Measurements from ENCODE around the gene WNK3.
A peak's percentile ranks its signal among the peaks of the same experiment; 100 is the strongest.
"Not testable (repeated sequence)": the region's sequence is repeated elsewhere in the genome, so short reads cannot be mapped to it uniquely, and the experiment has no call there.

The WNK3 gene

DNA sequence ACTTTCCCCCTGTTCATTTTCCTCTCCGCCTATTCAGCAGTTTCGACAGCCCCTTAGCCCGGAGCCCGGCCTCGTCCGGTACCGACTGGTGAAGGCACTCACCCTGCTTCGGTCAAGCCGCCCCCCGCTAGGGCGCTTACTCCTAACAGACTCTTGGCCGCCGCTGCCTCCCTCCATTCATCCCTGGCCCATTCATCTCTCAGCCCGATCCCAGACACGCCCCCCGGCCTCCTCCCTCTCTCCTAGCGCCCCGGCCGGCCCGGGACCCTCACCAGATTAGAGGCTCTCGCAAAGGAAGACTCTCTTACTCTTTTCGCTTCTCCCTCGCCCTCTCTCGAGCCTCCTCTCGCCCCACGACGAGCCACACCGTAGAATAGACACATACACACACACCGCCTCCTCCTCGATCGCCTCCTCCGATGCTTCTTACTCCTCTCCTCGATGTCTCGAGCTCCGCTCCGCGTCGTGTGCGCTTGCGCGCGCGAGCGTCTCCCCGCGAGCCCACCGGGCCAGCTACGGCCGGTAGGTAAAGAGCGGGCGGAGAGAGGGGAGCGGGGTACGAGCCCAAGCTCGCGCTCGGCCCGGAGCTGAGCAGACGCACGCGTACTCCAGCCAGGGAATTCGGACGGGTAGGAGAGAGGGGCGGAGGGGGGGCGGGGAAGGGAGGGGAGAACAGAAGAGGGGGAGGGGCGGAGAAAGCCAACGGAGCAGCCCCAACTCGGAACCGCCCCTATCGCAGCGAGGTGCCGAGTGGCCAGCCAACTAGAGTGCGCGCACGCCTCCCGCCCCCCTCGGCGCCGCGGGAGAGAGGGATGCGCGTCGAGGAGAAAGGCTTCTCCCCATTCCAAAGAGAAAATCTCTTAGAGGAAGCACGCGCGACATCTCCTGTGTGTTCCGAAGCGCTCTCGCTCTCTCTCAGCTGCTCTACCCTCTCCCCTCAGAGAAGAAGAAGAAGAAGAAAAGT lies at the start of gene WNK3:
TSS of gene WNK3 (minus strand) at position 633 of the 964 bp plus-strand sequence.
- Histone ChIP-seq H3K36me3 (ENCODE audit: insufficient read depth, low read depth, low read length) (no peaks in the 10 kb centered on the region), H3K27ac (ENCODE audit: low read length) (peak within 1 kb of the TSS; percentile 91), H3K4me1 (ENCODE audit: insufficient read depth, low read length) (peaks cover 4% of the 10 kb centered on the region; the same call in 1 of the 2 replicates), H3K4me3 (ENCODE audit: low read length) (peak within 1 kb of the TSS; percentile 92), H3K9me3 (ENCODE audit: insufficient read depth, low read depth, low read length) (peaks cover 2% of the 10 kb centered on the region; the same call in 1 of the 2 replicates), H3K27me3 (ENCODE audit: insufficient read depth, low read length) (no peaks in the 10 kb centered on the region), H3K9ac (ENCODE audit: low read depth, low read length) (peak within 1 kb of the TSS; percentile 96)

DNA sequence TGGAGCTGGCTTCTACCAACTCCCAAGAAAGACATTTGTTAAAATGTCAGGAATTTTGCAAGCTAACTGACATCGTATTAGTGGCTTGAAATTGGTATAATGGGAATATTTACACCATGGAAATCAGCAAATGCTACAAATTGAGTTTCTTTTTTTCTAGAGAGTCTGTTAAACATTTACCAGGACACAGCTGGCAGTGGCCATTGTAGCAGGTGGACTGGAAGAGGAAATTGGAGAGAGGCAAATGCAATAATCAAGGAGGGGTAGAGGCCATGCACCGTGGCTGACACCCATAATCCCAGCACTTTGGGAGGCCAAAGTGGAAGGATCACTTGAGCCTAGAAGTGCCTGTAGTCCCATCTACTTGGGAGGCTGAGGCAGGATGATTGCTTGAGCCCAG lies 49.4 kb upstream of the WNK3 start:
- H3K9me3 ChIP-seq (ENCODE audit: insufficient read depth, low read depth, low read length): no peaks in the 10 kb centered on the region
- no peaks in the 10 kb centered on the region for H3K36me3 ChIP-seq (ENCODE audit: insufficient read depth, low read depth, low read length)
- no peak overlapping the region for H3K4me3 ChIP-seq (ENCODE audit: low read length)
- H3K4me1 ChIP-seq (ENCODE audit: insufficient read depth, low read length): no peaks in the 10 kb centered on the region
- no peak overlapping the region for H3K9ac ChIP-seq (ENCODE audit: low read depth, low read length)
- no peaks in the 10 kb centered on the region for H3K27me3 ChIP-seq (ENCODE audit: insufficient read depth, low read length)
- H3K27ac ChIP-seq (ENCODE audit: low read length): no peak overlapping the region

GRCh38 chrX:54397113-54397512 lies 39.3 kb upstream of the WNK3 start:
- no peaks in the 10 kb centered on the region for H3K36me3 ChIP-seq (ENCODE audit: insufficient read depth, low read depth, low read length)
- no peaks in the 10 kb centered on the region for H3K9me3 ChIP-seq (ENCODE audit: insufficient read depth, low read depth, low read length)
- H3K27me3 ChIP-seq (ENCODE audit: insufficient read depth, low read length): no peaks in the 10 kb centered on the region
- no peak overlapping the region for H3K4me3 ChIP-seq (ENCODE audit: low read length)
- H3K9ac ChIP-seq (ENCODE audit: low read depth, low read length): no peak overlapping the region
- H3K4me1 ChIP-seq (ENCODE audit: insufficient read depth, low read length): no peaks in the 10 kb centered on the region; the same call in 1 of the 2 replicates
- H3K27ac ChIP-seq (ENCODE audit: low read length): no peak overlapping the region

GRCh38 chrX:54386314-54386713 lies 28.5 kb upstream of the WNK3 start:
- H3K27me3 ChIP-seq (ENCODE audit: insufficient read depth, low read length): no peaks in the 10 kb centered on the region
- H3K27ac ChIP-seq (ENCODE audit: low read length): no peak overlapping the region
- no peak overlapping the region for H3K9ac ChIP-seq (ENCODE audit: low read depth, low read length)
- no peaks in the 10 kb centered on the region for H3K9me3 ChIP-seq (ENCODE audit: insufficient read depth, low read depth, low read length)
- H3K4me1 ChIP-seq (ENCODE audit: insufficient read depth, low read length): peaks cover 3% of the 10 kb centered on the region; the same call in 1 of the 2 replicates
- no peaks in the 10 kb centered on the region for H3K36me3 ChIP-seq (ENCODE audit: insufficient read depth, low read depth, low read length)
- no peak overlapping the region for H3K4me3 ChIP-seq (ENCODE audit: low read length)

DNA sequence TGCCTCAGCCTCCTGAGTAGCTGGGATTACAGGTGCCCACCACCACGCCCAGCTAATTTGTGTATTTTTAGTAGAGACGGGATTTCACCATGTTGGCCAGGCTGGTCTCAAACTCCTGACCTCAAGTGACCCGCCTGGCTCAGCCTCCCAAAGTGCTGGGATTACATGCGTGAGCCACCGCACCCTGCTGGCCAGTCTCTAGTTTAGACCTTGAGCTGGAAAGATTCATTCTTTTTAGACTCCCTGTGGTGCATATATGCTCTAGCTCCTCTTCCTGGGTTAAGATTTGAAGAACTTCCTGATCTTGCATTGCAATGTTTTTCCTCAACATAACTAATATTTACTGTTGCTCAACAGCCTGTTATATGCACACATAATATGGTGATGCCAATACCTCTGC lies 26.8 kb upstream of the WNK3 start:
- H3K27ac ChIP-seq (ENCODE audit: low read length); H3K27me3 ChIP-seq (ENCODE audit: insufficient read depth, low read length); H3K4me3 ChIP-seq (ENCODE audit: low read length): not testable (repeated sequence)

DNA sequence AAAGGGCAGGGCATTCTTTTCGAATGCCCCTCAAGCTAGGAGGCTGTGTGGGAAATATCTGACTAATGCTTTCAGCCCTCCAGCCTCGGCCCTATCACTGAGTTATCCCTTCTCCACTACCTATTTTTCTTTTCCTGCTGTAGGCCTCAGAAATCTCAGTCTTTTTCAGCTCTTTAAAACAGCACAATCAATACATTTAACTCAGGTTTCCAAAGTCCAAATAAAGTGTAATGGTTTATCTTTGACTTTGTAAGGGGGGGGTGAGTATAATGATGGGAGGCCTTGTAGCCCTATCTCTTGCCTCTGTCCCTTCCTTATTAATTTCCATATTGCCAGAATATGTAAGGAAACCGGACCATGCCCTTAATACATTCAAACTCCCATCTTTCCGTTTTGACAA lies 1.6 kb upstream of the WNK3 start:
- Histone ChIP-seq H3K9ac (ENCODE audit: low read depth, low read length) (peak overlapping the region; percentile 90; the same call in 1 of the 2 replicates), H3K4me3 (ENCODE audit: low read length) (peak overlapping the region; percentile 67), H3K36me3 (ENCODE audit: insufficient read depth, low read depth, low read length) (no peaks in the 10 kb centered on the region)

More for the DNA sequence above, 26.8 kb upstream of the WNK3 start:
- H3K4me1 ChIP-seq (ENCODE audit: insufficient read depth, low read length); H3K9me3 ChIP-seq (ENCODE audit: insufficient read depth, low read depth, low read length); H3K9ac ChIP-seq (ENCODE audit: low read depth, low read length); H3K36me3 ChIP-seq (ENCODE audit: insufficient read depth, low read depth, low read length): not testable (repeated sequence)

DNA sequence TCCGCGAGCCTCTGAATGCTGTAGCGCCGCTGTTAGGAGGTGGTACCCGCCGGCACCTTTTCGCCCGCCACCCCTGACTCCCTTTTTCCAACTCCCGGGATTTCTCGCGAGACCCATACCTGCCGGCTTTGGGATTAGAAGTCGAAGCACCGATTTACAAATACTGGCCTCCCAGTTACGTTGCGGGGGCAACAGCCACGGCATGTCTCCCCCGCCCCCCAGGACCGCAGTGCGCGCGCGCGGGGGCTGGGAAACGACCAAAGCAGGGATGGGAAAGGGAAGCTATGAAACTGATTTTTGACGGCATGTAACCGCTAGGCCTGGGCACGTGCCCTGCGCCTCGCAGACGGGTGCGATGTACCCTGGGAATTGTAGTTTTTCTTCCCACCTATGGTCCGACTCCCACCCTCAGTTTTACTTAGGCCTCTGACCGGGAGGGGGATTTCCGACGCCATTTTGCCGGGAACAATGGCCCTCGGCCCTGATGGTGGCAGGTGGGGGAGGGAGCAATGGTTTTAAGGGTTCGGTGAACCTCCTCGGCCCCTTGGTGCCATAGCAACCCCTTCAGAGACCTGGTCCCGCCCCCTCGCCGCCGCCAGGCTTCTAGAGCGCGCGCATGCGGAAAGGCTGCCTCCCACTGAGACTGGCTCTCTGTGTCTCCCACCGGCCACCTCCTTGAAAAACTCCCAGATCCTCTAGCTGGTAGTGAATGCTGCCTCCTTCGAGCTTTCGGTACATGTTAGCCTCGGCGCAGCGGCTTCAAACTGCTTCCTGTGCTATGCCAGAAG lies 772 bp upstream of the WNK3 start:
- Histone ChIP-seq H3K4me3 (ENCODE audit: low read length) (peak overlapping the region; percentile 67), H3K9ac (ENCODE audit: low read depth, low read length) (peak overlapping the region; percentile 90), H3K27me3 (ENCODE audit: insufficient read depth, low read length) (no peaks in the 10 kb centered on the region), H3K4me1 (ENCODE audit: insufficient read depth, low read length) (peaks cover 4% of the 10 kb centered on the region; the same call in 1 of the 2 replicates), H3K36me3 (ENCODE audit: insufficient read depth, low read depth, low read length) (no peaks in the 10 kb centered on the region), H3K27ac (ENCODE audit: low read length) (peak overlapping the region; percentile 42), H3K9me3 (ENCODE audit: insufficient read depth, low read depth, low read length) (no peaks in the 10 kb centered on the region)

More for the DNA sequence above, 1.6 kb upstream of the WNK3 start:
- peaks cover 4% of the 10 kb centered on the region; the same call in 1 of the 2 replicates for H3K4me1 ChIP-seq (ENCODE audit: insufficient read depth, low read length)
- no peaks in the 10 kb centered on the region for H3K9me3 ChIP-seq (ENCODE audit: insufficient read depth, low read depth, low read length)
- H3K27me3 ChIP-seq (ENCODE audit: insufficient read depth, low read length): no peaks in the 10 kb centered on the region
- no peak overlapping the region for H3K27ac ChIP-seq (ENCODE audit: low read length)

- Histone ChIP-seq H3K9ac (ENCODE audit: low read depth, low read length) (no peak overlapping the region), H3K4me1 (ENCODE audit: insufficient read depth, low read length) (no peaks in the 10 kb centered on the region), H3K4me3 (ENCODE audit: low read length) (no peak overlapping the region), H3K36me3 (ENCODE audit: insufficient read depth, low read depth, low read length) (no peaks in the 10 kb centered on the region), H3K27ac (ENCODE audit: low read length) (no peak overlapping the region), H3K9me3 (ENCODE audit: insufficient read depth, low read depth, low read length) (peaks cover 5% of the 10 kb centered on the region; the same call in 1 of the 2 replicates), H3K27me3 (ENCODE audit: insufficient read depth, low read length) (no peaks in the 10 kb centered on the region)
Measured at GRCh38 chrX:54352677-54353076, 5.2 kb downstream of the WNK3 start.

GRCh38 chrX:54337383-54337782 lies 20.5 kb downstream of the WNK3 start:
- not testable (repeated sequence) for H3K27ac ChIP-seq (ENCODE audit: low read length); H3K27me3 ChIP-seq (ENCODE audit: insufficient read depth, low read length); H3K36me3 ChIP-seq (ENCODE audit: insufficient read depth, low read depth, low read length); H3K9ac ChIP-seq (ENCODE audit: low read depth, low read length); H3K4me1 ChIP-seq (ENCODE audit: insufficient read depth, low read length); H3K4me3 ChIP-seq (ENCODE audit: low read length); H3K9me3 ChIP-seq (ENCODE audit: insufficient read depth, low read depth, low read length)

- no peak overlapping the region for H3K27ac ChIP-seq (ENCODE audit: low read length)
- no peaks in the 10 kb centered on the region for H3K9me3 ChIP-seq (ENCODE audit: insufficient read depth, low read depth, low read length)
- no peak overlapping the region for H3K9ac ChIP-seq (ENCODE audit: low read depth, low read length)
- no peaks in the 10 kb centered on the region for H3K27me3 ChIP-seq (ENCODE audit: insufficient read depth, low read length)
- H3K36me3 ChIP-seq (ENCODE audit: insufficient read depth, low read depth, low read length): no peaks in the 10 kb centered on the region
- no peaks in the 10 kb centered on the region for H3K4me1 ChIP-seq (ENCODE audit: insufficient read depth, low read length)
- no peak overlapping the region for H3K4me3 ChIP-seq (ENCODE audit: low read length)
Measured at GRCh38 chrX:54325077-54325476, 32.8 kb downstream of the WNK3 start.

DNA sequence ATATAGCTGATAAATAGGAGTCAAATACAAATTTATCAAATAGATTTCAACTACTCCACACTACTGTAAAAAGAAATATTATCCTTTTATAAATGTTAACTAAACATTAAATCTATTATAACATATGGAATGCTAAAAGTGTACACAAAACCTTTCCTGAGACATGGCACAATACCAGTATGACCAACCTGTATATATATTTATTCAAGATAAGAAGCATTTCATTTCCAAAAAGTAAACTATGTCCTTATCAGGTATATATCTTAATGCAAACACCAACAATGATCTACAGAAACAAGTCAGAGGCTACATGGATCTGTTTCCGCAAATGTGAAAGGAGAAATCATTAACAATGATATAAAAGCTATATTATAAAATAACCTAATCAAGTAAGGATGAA lies 37.8 kb downstream of the WNK3 start:
- Histone ChIP-seq H3K4me1 (ENCODE audit: insufficient read depth, low read length) (no peaks in the 10 kb centered on the region), H3K36me3 (ENCODE audit: insufficient read depth, low read depth, low read length) (no peaks in the 10 kb centered on the region), H3K27ac (ENCODE audit: low read length) (no peak overlapping the region), H3K9ac (ENCODE audit: low read depth, low read length) (no peak overlapping the region), H3K27me3 (ENCODE audit: insufficient read depth, low read length) (no peaks in the 10 kb centered on the region), H3K4me3 (ENCODE audit: low read length) (no peak overlapping the region), H3K9me3 (ENCODE audit: insufficient read depth, low read depth, low read length) (no peaks in the 10 kb centered on the region)

Data from iPS-20b (cell line).